PFSK-1 (cell line): ENCODE results near the gene VWA5A.

Experiments used
- FOXP2 ChIP-seq: optimal IDR thresholded peaks from 2 replicates; pipeline ENCODE3; 2011; ENCODE audit warnings: borderline replicate concordance, control low read depth, inconsistent platforms; ENCODE audit not compliant: insufficient read depth; ENCODE audit errors: extremely low read length, extremely low read depth
- POLR2AphosphoS5 ChIP-seq: IDR thresholded peaks from 2 replicates; pipeline ENCODE4 v1.6.1; 2012; ENCODE audit warnings: low read depth, mild to moderate bottlenecking, control low read depth, low read length, moderate library complexity
- SIN3A ChIP-seq: IDR thresholded peaks from 2 replicates; pipeline ENCODE4 v1.6.1; 2012; ENCODE audit warnings: mild to moderate bottlenecking, low read length, moderate library complexity, borderline replicate concordance; ENCODE audit not compliant: insufficient read depth
- TAF1 ChIP-seq: IDR thresholded peaks from 2 replicates; pipeline ENCODE4 v1.6.1; 2012; ENCODE audit warnings: low read length, control low read depth, borderline replicate concordance; ENCODE audit not compliant: insufficient read depth
- TF ChIP-seq, protein P1 (sequence below), 2 experiments: IDR thresholded peaks; 2 replicates each; pipeline versions ENCODE4 v1.6.1 to v1.8.0; 2011 to 2012; ENCODE audit warnings: low read depth in 2 of 2, low read length in 2 of 2, control low read depth in 1 of 2, inconsistent platforms in 1 of 2, mild to moderate bottlenecking in 1 of 2, moderate library complexity in 1 of 2; ENCODE audit not compliant: insufficient read depth in 1 of 2

Gene VWA5A

DNA sequence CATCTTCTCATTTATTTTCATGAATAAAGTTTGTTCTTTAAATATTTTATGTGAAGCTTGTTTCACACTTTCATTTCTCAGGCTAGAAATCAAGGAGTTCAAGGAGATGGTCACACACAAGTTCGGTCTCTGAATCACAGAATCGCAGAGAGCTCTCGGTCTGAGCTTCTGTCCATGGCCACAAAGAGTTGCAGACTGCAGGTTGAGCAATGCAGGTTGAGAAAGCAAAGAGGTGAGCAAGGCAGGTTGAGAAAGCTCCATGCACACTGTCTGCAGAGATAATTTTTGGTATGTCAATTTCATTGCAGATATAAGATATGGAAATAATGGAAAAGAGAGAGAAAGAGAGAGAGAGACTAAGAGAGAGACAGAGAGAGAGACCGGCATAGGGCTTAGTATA, 32.9 kb upstream of the VWA5A start:
- TF ChIP-seq, protein P1, sequence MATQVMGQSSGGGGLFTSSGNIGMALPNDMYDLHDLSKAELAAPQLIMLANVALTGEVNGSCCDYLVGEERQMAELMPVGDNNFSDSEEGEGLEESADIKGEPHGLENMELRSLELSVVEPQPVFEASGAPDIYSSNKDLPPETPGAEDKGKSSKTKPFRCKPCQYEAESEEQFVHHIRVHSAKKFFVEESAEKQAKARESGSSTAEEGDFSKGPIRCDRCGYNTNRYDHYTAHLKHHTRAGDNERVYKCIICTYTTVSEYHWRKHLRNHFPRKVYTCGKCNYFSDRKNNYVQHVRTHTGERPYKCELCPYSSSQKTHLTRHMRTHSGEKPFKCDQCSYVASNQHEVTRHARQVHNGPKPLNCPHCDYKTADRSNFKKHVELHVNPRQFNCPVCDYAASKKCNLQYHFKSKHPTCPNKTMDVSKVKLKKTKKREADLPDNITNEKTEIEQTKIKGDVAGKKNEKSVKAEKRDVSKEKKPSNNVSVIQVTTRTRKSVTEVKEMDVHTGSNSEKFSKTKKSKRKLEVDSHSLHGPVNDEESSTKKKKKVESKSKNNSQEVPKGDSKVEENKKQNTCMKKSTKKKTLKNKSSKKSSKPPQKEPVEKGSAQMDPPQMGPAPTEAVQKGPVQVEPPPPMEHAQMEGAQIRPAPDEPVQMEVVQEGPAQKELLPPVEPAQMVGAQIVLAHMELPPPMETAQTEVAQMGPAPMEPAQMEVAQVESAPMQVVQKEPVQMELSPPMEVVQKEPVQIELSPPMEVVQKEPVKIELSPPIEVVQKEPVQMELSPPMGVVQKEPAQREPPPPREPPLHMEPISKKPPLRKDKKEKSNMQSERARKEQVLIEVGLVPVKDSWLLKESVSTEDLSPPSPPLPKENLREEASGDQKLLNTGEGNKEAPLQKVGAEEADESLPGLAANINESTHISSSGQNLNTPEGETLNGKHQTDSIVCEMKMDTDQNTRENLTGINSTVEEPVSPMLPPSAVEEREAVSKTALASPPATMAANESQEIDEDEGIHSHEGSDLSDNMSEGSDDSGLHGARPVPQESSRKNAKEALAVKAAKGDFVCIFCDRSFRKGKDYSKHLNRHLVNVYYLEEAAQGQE (IDR thresholded peaks at IDR 0.05; ENCODE audit: insufficient read depth in 1 of 2, low read depth in 2 of 2, low read length in 2 of 2): no peak
- TF ChIP-seq POLR2AphosphoS5 (no peak), SIN3A (no peak), TAF1 (no peak), FOXP2 (no peak)

DNA sequence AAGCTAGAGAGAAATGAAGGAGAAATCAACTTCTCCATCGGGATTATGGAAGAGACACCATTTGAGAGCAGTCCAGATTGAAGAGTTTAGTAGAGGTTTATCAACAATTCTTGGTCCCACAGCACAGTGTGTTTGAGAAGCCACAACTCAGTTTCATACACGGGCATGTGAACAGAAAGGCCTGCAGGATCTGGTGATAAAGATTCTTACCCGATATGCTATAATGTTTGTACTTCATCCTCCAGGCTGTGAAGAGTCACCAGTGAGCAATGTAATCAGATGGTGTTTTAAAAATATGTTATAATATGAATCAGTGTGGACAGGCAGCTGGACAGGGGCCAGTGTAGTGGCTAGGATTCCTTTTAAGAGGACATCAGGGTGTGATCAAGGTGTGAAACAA, 29.7 kb upstream of the VWA5A start:
- TF ChIP-seq SIN3A: no peak
- no peak for TF ChIP-seq FOXP2

DNA sequence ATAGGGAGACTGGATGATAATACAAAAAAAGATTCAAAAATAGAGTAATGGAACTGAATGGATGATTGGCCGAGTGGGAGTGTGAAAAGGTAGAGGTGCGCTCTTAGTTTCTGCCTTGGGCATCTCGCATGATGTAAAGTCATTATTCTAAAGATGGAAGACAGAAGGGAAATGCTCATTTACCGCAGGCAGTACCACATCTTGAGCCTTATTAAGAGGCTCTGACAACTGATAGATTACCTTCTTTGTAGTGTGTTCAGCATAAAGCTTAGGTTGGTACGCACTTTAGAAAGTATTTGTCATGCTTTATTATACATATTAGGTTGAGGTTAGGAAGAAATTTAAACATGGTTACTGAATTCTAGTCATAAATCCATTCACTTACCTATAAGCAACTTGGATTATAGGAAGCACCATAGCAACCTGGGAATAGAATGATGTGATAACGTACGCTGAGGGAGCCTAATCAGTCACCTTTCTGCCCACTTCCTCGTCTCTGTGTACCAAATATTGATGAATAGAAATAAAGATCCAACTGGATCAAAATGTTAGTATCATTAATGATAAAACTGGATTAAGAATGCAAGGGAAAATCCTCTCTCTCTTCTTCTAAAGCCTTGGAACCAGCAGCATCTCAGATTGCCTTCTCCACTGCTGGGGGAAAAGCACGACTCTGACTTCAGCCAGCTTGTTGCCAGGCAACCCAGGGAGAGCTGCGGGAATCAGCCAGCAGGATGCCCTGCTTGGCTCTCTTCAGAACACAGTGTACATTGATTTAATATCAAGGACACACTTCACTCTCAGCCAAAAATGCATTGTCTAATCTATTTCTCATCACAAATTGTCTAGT, 29.0 kb upstream of the VWA5A start:
- TF ChIP-seq FOXP2: no peak
- TF ChIP-seq, protein P1 (IDR thresholded peaks at IDR 0.05; ENCODE audit: insufficient read depth in 1 of 2, low read depth in 2 of 2, low read length in 2 of 2): no peak
- TF ChIP-seq SIN3A: no peak
- TF ChIP-seq TAF1: no peak
- no peak for TF ChIP-seq POLR2AphosphoS5

DNA sequence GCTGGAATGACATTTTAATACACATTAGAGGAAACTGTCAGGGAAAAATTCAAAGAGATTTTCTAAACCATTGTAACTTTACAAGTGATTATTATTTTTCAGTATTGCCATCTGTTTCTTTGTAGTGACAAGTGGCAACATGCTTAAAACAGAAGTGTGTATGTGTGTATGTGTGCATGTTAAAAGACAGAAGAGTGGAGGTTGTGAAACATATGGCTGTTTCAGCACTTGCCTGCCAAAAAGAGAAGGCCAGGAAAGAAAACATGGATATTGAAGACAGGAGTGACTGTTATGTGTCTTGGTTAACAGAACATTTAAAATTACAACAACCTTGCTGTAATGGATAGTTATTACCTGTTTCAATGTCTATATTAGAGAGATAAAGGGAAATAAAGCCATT, 24.3 kb upstream of the VWA5A start:
- TF ChIP-seq POLR2AphosphoS5: no peak
- no peak for TF ChIP-seq FOXP2
- TF ChIP-seq TAF1: no peak
- TF ChIP-seq SIN3A: no peak
- TF ChIP-seq, protein P1 (IDR thresholded peaks at IDR 0.05; ENCODE audit: insufficient read depth in 1 of 2, low read depth in 2 of 2, low read length in 2 of 2): no peak

DNA sequence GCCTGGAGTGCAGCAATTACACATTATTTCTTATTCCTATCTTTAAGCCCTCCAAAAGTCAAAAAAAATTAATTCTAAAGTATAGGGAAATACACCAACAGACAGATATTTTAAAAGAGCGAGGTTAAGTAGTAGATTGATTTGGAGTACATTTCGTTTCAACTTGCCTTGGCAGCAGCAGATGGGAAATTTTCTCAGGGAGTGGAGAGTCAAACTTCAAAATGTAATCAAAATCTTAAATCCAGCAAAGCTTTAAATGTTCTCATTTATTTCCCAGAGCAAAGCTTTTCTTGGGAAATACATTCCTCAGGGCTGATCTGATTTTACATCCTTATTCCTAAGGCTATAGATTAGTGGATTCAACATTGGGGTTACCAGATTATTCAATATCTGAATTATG, 21.9 kb upstream of the VWA5A start:
- no peak for TF ChIP-seq FOXP2
- TF ChIP-seq POLR2AphosphoS5: no peak
- TF ChIP-seq TAF1: no peak
- TF ChIP-seq, protein P1 (IDR thresholded peaks at IDR 0.05; ENCODE audit: insufficient read depth in 1 of 2, low read depth in 2 of 2, low read length in 2 of 2): no peak
